ENCODE results near the gene TNK2. TPM values are rescaled to one million over a fixed set of nuclear protein-coding genes. Genes with fewer than 3 reads are reported as not detected.
A peak's percentile ranks its signal among the peaks of the same experiment; 100 is the strongest.
"Not testable (repeated sequence)": the region's sequence is repeated elsewhere in the genome, so short reads cannot be mapped to it uniquely, and the experiment has no call there.

Gene TNK2
- total RNA-seq, 2 experiments from 2014 or later, result 110 to 127 TPM

- peaks cover 9% of the 10 kb centered on the region for H3K36me3 Mint-ChIP-seq (ENCODE audit: low read depth)
- no peaks in the 10 kb centered on the region for H3K9me3 Mint-ChIP-seq (ENCODE audit: insufficient read depth)
- ChIA-PET POLR2A (no interaction called here), CTCF (interaction anchor here (1.0 kb wide), 1 partner anchor 13 kb away, joined by 3 read pairs; no protein-coding TSS in a partner anchor)
- DNase-seq (no peak), ATAC-seq (no peak)
- H3K27ac Mint-ChIP-seq, result no peak overlapping the region
- no peaks in the 10 kb centered on the region for H3K27me3 Mint-ChIP-seq (ENCODE audit: low read depth)
- H3K4me1 Mint-ChIP-seq (ENCODE audit: low read depth), result no peaks in the 10 kb centered on the region
- no peak overlapping the region for H3K4me3 Mint-ChIP-seq
Observed at GRCh38 chr3:195872800-195873199, 35.6 kb downstream of the TNK2 start.

- no peaks in the 10 kb centered on the region for H3K27me3 Mint-ChIP-seq (ENCODE audit: low read depth)
- no peaks in the 10 kb centered on the region for H3K4me1 Mint-ChIP-seq (ENCODE audit: low read depth)
- no peak overlapping the region for H3K27ac Mint-ChIP-seq
- ChIA-PET POLR2A (no interaction called here), CTCF (interaction anchor here (1.0 kb wide), 1 partner anchor 12 kb away, joined by 3 read pairs; no protein-coding TSS in a partner anchor)
- H3K4me3 Mint-ChIP-seq, result no peak overlapping the region
- ATAC-seq, result no peak
- H3K36me3 Mint-ChIP-seq (ENCODE audit: low read depth), result peaks cover 7% of the 10 kb centered on the region
- DNase-seq, result no peak
- no peaks in the 10 kb centered on the region for H3K9me3 Mint-ChIP-seq (ENCODE audit: insufficient read depth)
Observed at GRCh38 chr3:195872097-195872496, 36.3 kb downstream of the TNK2 start.

GRCh38 chr3:195871686-195872085 is 36.7 kb downstream of the TNK2 start:
- CTCF ChIA-PET, result interaction anchor here (1.1 kb wide), 1 partner anchor 23 kb away, joined by 5 read pairs; no protein-coding TSS in a partner anchor
- DNase-seq; H3K27me3 Mint-ChIP-seq (ENCODE audit: low read depth); H3K4me3 Mint-ChIP-seq; H3K27ac Mint-ChIP-seq; H3K9me3 Mint-ChIP-seq (ENCODE audit: insufficient read depth); H3K4me1 Mint-ChIP-seq (ENCODE audit: low read depth); H3K36me3 Mint-ChIP-seq (ENCODE audit: low read depth); POLR2A ChIA-PET; ATAC-seq: not testable (repeated sequence)

GRCh38 chr3:195870937-195871336 is 37.4 kb downstream of the TNK2 start:
- Mint-ChIP-seq H3K4me3 (no peak overlapping the region), H3K4me1 (ENCODE audit: low read depth) (no peaks in the 10 kb centered on the region), H3K27ac (no peak overlapping the region), H3K36me3 (ENCODE audit: low read depth) (peaks cover 5% of the 10 kb centered on the region), H3K27me3 (ENCODE audit: low read depth) (no peaks in the 10 kb centered on the region), H3K9me3 (ENCODE audit: insufficient read depth) (no peaks in the 10 kb centered on the region)
- ATAC-seq (no peak), DNase-seq (no peak)
- POLR2A ChIA-PET, result no interaction called here
- CTCF ChIA-PET, result interaction anchor here (1.1 kb wide), 1 partner anchor 24 kb away, joined by 5 read pairs; no protein-coding TSS in a partner anchor

- Mint-ChIP-seq H3K27me3 (ENCODE audit: low read depth) (no peaks in the 10 kb centered on the region), H3K27ac (no peak overlapping the region), H3K4me3 (no peak overlapping the region), H3K4me1 (ENCODE audit: low read depth) (no peaks in the 10 kb centered on the region), H3K9me3 (ENCODE audit: insufficient read depth) (no peaks in the 10 kb centered on the region), H3K36me3 (ENCODE audit: low read depth) (peaks cover 8% of the 10 kb centered on the region)
- no peak for ATAC-seq
- POLR2A ChIA-PET, result no interaction called here
- CTCF ChIA-PET, result interaction anchor here (1.1 kb wide), 1 partner anchor 24 kb away, joined by 5 read pairs; no protein-coding TSS in a partner anchor
- DNase-seq, result no peak
Observed at GRCh38 chr3:195870442-195870841, 37.9 kb downstream of the TNK2 start.

GRCh38 chr3:195869413-195870001 is 38.8 kb downstream of the TNK2 start:
- ChIA-PET CTCF (no interaction called here), POLR2A (no interaction called here)
- DNase-seq, result no peak
- Mint-ChIP-seq H3K36me3 (ENCODE audit: low read depth) (peaks cover 11% of the 10 kb centered on the region), H3K27me3 (ENCODE audit: low read depth) (no peaks in the 10 kb centered on the region), H3K27ac (no peak overlapping the region), H3K9me3 (ENCODE audit: insufficient read depth) (no peaks in the 10 kb centered on the region), H3K4me1 (ENCODE audit: low read depth) (no peaks in the 10 kb centered on the region), H3K4me3 (no peak overlapping the region)
- no peak for ATAC-seq

- DNase-seq, result no peak
- no peak overlapping the region for H3K27ac Mint-ChIP-seq
- H3K4me3 Mint-ChIP-seq, result no peak overlapping the region
- no peaks in the 10 kb centered on the region for H3K27me3 Mint-ChIP-seq (ENCODE audit: low read depth)
- ChIA-PET POLR2A (no interaction called here), CTCF (no interaction called here)
- H3K36me3 Mint-ChIP-seq (ENCODE audit: low read depth), result peaks cover 11% of the 10 kb centered on the region
- H3K4me1 Mint-ChIP-seq (ENCODE audit: low read depth), result no peaks in the 10 kb centered on the region
- H3K9me3 Mint-ChIP-seq (ENCODE audit: insufficient read depth), result no peaks in the 10 kb centered on the region
- peak; percentile 27 for ATAC-seq
Observed at GRCh38 chr3:195868866-195869412, 39.4 kb downstream of the TNK2 start.

GRCh38 chr3:195868336-195868865 is 40.0 kb downstream of the TNK2 start:
- H3K4me1 Mint-ChIP-seq (ENCODE audit: low read depth), result no peaks in the 10 kb centered on the region
- H3K27me3 Mint-ChIP-seq (ENCODE audit: low read depth), result no peaks in the 10 kb centered on the region
- ATAC-seq, result no peak
- no peak overlapping the region for H3K27ac Mint-ChIP-seq
- POLR2A ChIA-PET, result no interaction called here
- CTCF ChIA-PET, result no interaction called here
- H3K36me3 Mint-ChIP-seq (ENCODE audit: low read depth), result peaks cover 11% of the 10 kb centered on the region
- H3K4me3 Mint-ChIP-seq, result no peak overlapping the region
- H3K9me3 Mint-ChIP-seq (ENCODE audit: insufficient read depth), result no peaks in the 10 kb centered on the region
- no peak for DNase-seq

- no peaks in the 10 kb centered on the region for H3K4me1 Mint-ChIP-seq (ENCODE audit: low read depth)
- DNase-seq, result no peak
- POLR2A ChIA-PET, result no interaction called here
Observed at GRCh38 chr3:195867631-195868335, 40.6 kb downstream of the TNK2 start.

GRCh38 chr3:195866686-195867511 is 41.5 kb downstream of the TNK2 start:
- DNase-seq, result no peak
- H3K9me3 Mint-ChIP-seq (ENCODE audit: insufficient read depth), result no peaks in the 10 kb centered on the region
- ChIA-PET CTCF (no interaction called here), POLR2A (no interaction called here)
- H3K4me3 Mint-ChIP-seq, result no peak overlapping the region
- H3K27me3 Mint-ChIP-seq (ENCODE audit: low read depth), result no peaks in the 10 kb centered on the region
- ATAC-seq, result no peak
- H3K4me1 Mint-ChIP-seq (ENCODE audit: low read depth), result no peaks in the 10 kb centered on the region
- H3K27ac Mint-ChIP-seq, result no peak overlapping the region
- peaks cover 18% of the 10 kb centered on the region for H3K36me3 Mint-ChIP-seq (ENCODE audit: low read depth)

More at GRCh38 chr3:195867631-195868335, 40.6 kb downstream of the TNK2 start:
- Mint-ChIP-seq H3K27me3 (ENCODE audit: low read depth) (no peaks in the 10 kb centered on the region), H3K36me3 (ENCODE audit: low read depth) (peaks cover 14% of the 10 kb centered on the region), H3K4me3 (no peak overlapping the region), H3K9me3 (ENCODE audit: insufficient read depth) (no peaks in the 10 kb centered on the region), H3K27ac (no peak overlapping the region)
- ATAC-seq, result no peak
- CTCF ChIA-PET, result no interaction called here

GRCh38 chr3:195865752-195866151 is 42.6 kb downstream of the TNK2 start:
- H3K4me1 Mint-ChIP-seq (ENCODE audit: low read depth), result no peaks in the 10 kb centered on the region
- ChIA-PET POLR2A (no interaction called here), CTCF (no interaction called here)
- H3K36me3 Mint-ChIP-seq (ENCODE audit: low read depth), result peaks cover 18% of the 10 kb centered on the region
- H3K27me3 Mint-ChIP-seq (ENCODE audit: low read depth), result no peaks in the 10 kb centered on the region
- DNase-seq (no peak), ATAC-seq (no peak)
- no peak overlapping the region for H3K27ac Mint-ChIP-seq
- H3K4me3 Mint-ChIP-seq, result no peak overlapping the region
- H3K9me3 Mint-ChIP-seq (ENCODE audit: insufficient read depth), result no peaks in the 10 kb centered on the region

Measured in activated CD8-positive, alpha-beta T cell treated with anti-CD3 and anti-CD28 coated beads, Interleukin-2, amount 10 ng/mL, durations not matched to agents 7 days and 5 days (primary cell).